DMS79 treated with DMSO at 0.1 percent for 48 hours (cell line): Measurements from ENCODE around the gene NTN1.
"Not testable (repeated sequence)": the region's sequence is repeated elsewhere in the genome, so short reads cannot be mapped to it uniquely, and the experiment has no call there.

Source experiments
- DNase-seq: peaks from one replicate; lab custom pipeline; 2025; lab: John Stamatoyannopoulos, UW

The NTN1 gene

DNA sequence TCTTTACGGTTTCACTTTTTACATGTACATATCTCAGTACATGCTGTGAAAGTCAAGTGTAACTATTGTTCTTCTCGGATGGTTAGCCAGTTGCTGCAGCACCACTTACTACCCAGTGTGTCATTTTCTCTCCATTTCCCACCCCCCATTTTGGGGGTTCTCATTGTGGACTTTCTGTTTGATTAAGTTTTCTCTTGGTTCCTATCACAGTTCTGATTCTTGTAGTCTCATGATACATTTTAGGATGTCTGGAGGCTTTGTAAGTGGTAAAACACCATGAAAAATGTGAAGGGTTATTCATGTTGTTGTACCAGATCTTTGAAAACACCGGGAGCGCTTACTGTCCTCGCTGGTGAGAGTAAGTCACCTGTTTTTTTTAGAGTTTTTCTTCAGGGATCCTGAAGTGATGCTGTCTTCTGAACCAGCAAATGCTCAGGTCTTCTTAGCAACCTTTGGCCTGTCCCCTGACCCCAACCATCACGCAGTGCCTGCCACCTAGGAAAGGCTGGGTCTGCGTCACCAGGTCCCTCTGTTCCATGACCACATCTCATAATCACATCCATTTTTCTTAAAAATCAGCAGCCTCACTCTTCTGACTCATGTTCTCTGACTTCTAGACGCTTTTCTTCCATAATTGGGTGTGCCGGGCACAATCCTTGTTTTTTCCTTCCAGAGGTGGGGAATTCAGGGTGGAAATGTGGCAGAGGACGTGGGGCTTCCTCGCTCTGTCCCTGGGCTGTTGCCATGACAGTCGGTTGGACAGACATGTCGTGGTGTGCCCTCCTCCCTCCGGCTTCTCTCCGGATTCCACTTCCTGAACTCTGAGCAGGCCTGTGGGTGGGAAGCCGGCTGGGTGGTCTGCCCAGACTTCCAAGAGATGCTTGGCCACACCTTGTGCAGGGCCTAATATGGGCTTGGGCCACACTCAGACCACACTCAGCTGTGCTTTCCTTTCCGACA is 102.6 kb downstream of the NTN1 start:
- DNase-seq, result no peak

DNA sequence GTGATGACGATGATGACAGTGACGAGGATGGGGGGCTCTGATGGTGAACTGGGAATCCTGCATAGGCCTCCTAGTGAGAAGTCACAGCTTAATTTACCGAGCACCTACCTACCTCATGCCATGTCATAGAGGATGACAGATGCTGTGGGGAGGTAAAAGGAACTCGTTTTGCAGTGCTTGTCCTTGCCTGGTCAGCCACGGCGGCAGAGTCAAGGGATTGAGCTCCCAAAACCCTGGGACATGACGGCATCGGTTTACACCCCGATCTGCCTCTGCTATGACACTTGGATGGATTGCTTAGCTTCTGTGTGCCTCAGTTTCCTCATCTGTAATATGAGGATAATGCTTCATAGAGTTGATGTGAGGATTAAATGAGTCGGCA is 103.2 kb downstream of the NTN1 start:
- no peak for DNase-seq

DNA sequence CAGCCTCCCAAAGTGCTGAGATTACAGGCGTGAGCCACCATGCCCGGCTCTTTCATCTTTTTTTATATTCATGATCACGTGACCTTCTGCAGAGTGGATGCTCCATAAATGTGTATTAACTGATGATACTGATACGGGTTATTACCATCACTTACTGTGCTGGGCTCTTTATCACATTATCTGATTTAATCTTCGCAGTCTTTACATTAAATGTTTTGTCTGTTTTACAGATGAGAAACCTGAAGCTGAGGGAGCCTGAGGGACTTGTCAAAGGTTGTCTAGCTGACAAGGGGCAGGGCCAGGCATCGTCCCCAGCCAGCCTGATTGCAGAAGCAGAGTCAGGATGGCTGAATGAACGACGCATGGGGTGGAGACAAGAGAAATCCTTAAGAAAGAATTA is 104.4 kb downstream of the NTN1 start:
- no peak for DNase-seq

DNA sequence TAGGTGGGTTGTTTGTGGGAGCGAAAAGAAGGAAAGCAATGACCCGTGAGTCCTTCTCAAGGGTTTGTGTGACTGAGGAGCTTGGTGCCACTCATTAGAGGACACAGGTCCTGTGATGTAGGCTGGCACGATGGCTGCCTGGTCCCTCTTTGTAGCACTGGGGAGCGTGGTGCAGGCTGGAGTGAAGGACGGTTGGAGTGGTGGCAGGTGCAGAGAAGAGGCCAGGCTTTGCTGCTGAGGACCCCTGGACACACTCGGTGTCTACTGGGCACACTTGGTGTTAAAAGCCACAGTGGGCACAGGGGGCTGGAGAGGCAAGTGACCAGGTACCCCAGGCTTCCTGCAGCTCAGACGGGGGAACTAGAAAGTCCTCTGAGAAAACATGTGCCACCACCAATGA is 106.0 kb downstream of the NTN1 start:
- no peak for DNase-seq

- no peak for DNase-seq
These were observed 110.1 kb downstream of the NTN1 start for GRCh38 chr17:9131371-9131770.

DNA sequence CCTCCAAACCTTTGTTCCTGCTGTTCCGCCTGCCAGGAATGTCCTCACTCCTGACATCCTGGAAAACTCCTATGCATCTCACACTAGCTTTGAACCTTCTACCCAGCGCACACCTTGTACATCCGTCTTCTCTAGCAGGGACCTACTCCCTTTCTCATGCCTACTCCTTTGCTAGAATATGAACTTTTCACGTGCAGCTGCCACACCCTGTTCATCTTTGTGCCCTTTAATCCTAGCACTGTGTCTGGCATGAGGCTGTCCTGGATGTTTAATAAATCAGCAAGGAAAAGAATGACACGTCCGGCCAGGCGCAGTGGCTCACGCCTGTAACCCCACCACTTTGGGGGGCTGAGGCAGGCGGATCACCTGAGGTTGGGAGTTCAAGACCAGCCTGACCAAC is 111.0 kb downstream of the NTN1 start:
- no peak for DNase-seq

DNA sequence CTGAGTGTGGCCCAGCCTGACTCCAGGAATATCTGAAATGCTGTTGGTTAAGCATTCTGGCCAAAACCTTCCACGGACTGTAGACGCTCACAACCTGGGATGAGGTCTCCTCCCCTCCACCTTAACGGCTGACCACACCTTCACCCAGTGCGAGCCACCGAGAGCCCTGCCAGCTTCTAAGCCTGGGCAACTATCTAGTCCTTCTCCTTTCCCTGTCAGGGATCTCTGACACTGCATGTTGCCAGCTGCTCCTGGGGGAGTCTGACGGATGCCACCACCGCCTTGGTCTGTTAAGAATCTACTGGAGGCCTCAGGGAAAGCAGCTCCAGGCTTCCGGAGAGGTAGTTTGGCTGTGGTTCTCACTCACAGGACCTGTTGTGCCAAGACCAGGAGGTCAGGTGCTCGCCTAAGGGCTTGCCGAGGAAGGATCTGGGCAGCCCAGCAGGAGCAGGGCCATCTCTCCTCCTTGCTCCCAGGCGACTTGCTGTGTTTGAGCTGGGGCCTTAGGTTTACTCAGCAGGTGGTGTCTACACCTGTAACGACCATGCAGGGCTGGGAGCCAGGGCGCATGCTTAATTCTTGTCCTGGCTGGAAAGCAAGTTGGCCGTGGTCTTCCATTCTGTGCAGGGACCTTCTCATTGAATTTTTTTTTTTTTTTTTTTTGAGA is 111.8 kb downstream of the NTN1 start:
- DNase-seq, result no peak

DNA sequence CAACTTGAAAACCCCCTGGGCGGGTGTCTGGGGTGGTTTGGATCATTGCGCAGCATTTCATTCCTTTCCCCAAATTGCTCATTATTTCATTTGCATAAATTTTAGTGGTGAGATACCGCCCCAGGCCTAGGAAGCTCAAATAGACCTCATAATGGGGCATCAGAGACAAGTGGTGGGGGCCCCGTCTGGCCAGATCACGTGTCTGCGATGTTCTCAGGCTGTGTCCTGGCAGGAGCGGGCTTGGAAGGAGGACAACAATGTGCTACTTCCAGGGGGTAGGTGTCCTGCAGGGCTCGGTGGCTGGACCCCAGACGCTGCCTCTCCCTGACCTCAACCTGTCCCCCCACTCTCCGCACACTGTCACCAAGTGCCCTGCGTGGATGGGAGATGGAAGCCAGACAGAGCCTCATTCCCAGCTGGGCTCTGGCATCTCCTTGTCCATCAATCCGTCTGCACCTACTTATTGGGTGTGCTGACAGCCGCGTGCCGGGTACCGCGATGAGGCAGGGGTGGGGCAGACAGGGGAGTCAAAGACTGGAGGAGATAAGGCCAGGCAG is 116.9 kb downstream of the NTN1 start:
- no peak for DNase-seq

DNA sequence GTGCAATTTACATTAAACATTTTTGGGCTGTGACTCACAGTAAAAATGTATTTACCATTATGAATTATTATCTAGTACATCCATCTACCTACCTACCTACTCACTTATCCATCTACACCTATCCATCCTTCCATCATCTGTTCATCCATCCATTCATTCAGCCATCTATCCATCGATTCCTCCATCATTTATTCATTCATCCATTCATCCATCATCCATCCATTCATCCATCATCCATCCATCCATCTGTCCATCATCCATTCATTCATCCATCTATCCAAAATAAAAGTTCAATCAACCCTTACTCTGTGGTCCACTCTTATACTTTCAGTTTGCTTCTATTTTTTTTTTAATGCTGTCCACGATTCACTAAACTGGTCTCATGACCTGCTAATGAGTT is 118.4 kb downstream of the NTN1 start:
- DNase-seq, result no peak

DNA sequence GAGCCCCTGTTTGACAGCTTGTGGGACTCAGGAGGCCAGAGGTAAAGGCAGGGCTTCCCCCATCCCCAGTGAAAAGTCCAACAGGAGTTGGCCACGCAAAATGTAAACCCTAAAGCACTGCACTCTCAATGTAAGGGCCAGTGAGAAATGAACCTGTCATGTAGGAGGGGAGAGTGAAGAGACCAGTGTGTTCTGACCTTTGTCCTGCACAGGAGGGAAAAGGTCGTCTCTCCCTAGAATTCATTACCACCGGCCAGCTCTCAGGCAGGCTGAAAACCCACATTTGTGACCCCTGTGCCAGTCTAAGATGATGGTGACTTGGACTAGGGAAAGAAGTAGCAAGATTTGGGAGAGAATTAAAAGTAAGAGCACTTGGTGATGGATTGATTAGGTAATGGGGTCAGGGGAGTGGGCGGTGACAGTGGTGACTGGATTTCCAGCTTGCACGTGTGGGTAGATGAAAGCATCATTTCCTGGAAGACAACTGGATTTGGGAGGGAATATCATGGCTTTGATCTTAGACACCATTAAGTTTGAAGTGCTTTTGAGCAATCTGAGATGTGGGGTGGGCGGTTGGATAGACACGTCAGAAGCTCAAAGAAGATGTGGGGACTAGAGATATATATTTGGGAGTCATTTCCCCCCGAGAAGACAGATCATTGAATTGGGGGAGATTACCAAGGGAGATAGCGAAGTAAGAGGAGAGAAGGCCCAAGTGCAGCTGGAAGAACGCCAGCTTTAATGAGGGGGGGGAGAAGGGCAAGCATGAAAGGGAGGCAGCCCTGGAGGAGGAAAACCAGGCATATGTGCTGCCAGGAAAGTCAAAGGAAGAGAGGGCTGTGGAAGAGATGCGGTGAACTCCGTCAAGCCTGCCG is 119.5 kb downstream of the NTN1 start:
- no peak for DNase-seq

GRCh38 chr17:9141425-9141753 is 120.1 kb downstream of the NTN1 start:
- DNase-seq, result no peak

DNA sequence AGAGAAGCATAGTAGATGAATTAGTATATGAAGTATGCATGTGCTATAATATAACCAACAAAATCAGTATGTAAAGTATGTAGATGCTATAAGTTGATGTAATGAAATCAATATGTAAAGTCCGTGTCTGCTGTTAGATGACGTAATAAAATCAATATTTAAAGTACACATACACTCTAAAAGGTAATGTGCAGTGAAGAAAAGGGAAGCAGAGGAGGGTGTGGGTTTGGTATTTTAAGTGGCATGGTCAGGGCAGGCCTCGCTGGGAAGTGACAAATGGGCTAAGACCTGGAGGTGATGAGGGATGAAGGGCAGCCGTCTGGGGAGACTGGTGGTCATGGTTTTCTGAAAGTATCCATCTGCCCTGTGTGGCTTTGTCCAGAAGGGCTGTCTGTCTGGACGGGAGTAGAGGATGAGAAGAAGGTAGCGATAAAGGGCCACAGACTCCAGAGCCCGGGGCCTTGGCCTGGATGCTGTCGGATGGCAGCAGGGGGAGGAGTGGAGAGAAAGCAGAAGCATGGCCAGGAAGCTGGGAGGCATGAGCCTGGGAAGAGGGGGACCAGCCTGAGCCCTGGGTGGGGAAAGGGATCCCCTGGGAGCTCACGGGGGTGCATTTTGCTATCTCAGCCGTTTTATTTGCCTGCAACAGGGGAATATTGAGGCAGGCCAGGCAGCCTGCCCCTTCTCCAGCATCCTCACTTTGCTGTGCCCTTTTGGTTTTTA is 121.6 kb downstream of the NTN1 start:
- no peak for DNase-seq

- DNase-seq, result no peak
These were observed 123.4 kb downstream of the NTN1 start for GRCh38 chr17:9144502-9145249.

DNA sequence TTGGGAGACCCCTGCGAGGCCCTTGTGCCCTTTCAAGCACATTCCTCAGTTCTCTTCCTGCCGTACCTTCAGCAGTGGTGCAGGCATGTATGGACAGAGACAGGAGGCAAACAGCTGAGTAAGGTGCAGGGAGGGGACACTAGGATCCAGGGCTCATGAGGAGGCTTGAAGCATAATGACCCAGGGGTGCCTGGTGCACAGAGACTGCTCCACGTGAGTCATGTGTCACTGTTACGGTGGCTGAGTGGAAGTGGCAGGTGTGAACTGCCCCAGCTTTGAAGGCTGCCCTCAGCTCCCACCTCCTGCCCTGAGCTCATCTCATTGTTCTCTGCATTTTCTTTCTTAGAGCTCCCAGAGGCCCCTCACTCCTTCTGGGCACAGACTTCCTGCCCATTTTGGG is 124.8 kb downstream of the NTN1 start:
- no peak for DNase-seq

DNA sequence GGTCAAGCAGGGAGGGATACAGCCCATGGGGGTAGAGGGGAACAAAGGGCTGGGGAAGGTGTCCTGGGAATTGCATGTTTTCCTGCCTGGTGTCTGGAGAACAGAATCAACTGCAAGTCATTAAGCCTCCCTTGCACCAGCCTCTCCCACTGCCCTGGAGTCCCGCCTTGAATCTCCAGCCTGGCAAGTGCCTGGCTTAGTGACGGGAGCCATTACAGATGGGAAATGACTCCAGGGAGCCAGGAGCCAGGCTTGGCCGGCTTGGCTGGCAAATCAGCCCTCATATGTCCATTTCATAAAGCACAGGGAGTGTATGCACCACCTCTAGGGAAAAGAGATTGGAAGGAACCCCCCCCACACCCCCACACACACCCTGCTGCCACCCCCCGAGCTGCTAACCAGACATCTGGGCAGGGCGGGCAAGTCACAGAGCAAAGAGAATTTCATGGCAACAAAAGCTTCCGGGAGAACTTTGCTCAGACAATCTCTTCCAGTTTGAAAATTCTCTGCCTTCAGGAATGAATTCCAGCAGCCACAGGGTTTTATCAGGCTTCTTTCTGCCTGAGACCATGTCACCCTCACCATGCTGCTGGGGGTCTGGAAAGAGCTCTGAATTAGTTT is 127.7 kb downstream of the NTN1 start:
- DNase-seq, result no peak

- DNase-seq, result no peak
These were observed 129.3 kb downstream of the NTN1 start for GRCh38 chr17:9150446-9151090.

- peak; percentile 43 for DNase-seq
These were observed 129.8 kb downstream of the NTN1 start for GRCh38 chr17:9151091-9151490.

- DNase-seq, result not testable (repeated sequence)
These were observed 130.4 kb downstream of the NTN1 start for GRCh38 chr17:9151740-9152139.

GRCh38 chr17:9158544-9159452 is 137.5 kb downstream of the NTN1 start:
- DNase-seq, result no peak
